ENCODE data around the gene SNTB2.
A peak's percentile ranks its signal among the peaks of the same experiment; 100 is the strongest.

Gene SNTB2

GRCh38 chr16:69179328-69180010 is 7.5 kb upstream of the SNTB2 start:
- no peak for DNase-seq (ENCODE audit: low read depth in 3 of 3, low spot score in 1 of 3)

GRCh38 chr16:69180011-69180338 is 7.0 kb upstream of the SNTB2 start:
- DNase-seq (ENCODE audit: low read depth in 3 of 3, low spot score in 1 of 3): no peak

- no peak for DNase-seq (ENCODE audit: low read depth in 3 of 3, low spot score in 1 of 3)
Measured at GRCh38 chr16:69182730-69183416, 4.1 kb upstream of the SNTB2 start.

GRCh38 chr16:69187446-69188235 is 677 bp downstream of the SNTB2 start:
- DNase-seq (ENCODE audit: low read depth in 3 of 3, low spot score in 1 of 3): peak in 1 of 3 donors; percentile 19

GRCh38 chr16:69188236-69188549 is 1.2 kb downstream of the SNTB2 start:
- DNase-seq (ENCODE audit: low read depth in 3 of 3, low spot score in 1 of 3): no peak

GRCh38 chr16:69188716-69189115 is 1.8 kb downstream of the SNTB2 start:
- DNase-seq (ENCODE audit: low read depth in 3 of 3, low spot score in 1 of 3): no peak

GRCh38 chr16:69190046-69190588 is 3.2 kb downstream of the SNTB2 start:
- DNase-seq (ENCODE audit: low read depth in 3 of 3, low spot score in 1 of 3): no peak

GRCh38 chr16:69190598-69190997 is 3.6 kb downstream of the SNTB2 start:
- DNase-seq (ENCODE audit: low read depth in 3 of 3, low spot score in 1 of 3): no peak

- DNase-seq (ENCODE audit: low read depth in 3 of 3, low spot score in 1 of 3): no peak
Measured at GRCh38 chr16:69191136-69191535, 4.2 kb downstream of the SNTB2 start.

- DNase-seq (ENCODE audit: low read depth in 3 of 3, low spot score in 1 of 3): no peak
Measured at GRCh38 chr16:69193855-69194254, 6.9 kb downstream of the SNTB2 start.

- no peak for DNase-seq (ENCODE audit: low read depth in 3 of 3, low spot score in 1 of 3)
Measured at GRCh38 chr16:69194488-69194887, 7.5 kb downstream of the SNTB2 start.

GRCh38 chr16:69195369-69196029 is 8.5 kb downstream of the SNTB2 start:
- DNase-seq (ENCODE audit: low read depth in 3 of 3, low spot score in 1 of 3): no peak

- DNase-seq (ENCODE audit: low read depth in 3 of 3, low spot score in 1 of 3): no peak
Measured at GRCh38 chr16:69197573-69197972, 10.6 kb downstream of the SNTB2 start.

GRCh38 chr16:69199382-69199781 is 12.4 kb downstream of the SNTB2 start:
- no peak for DNase-seq (ENCODE audit: low read depth in 3 of 3, low spot score in 1 of 3)

GRCh38 chr16:69201291-69201690 is 14.3 kb downstream of the SNTB2 start:
- DNase-seq (ENCODE audit: low read depth in 3 of 3, low spot score in 1 of 3): no peak

- no peak for DNase-seq (ENCODE audit: low read depth in 3 of 3, low spot score in 1 of 3)
Measured at GRCh38 chr16:69201787-69202186, 14.8 kb downstream of the SNTB2 start.

- no peak for DNase-seq (ENCODE audit: low read depth in 3 of 3, low spot score in 1 of 3)
Measured at GRCh38 chr16:69204172-69204571, 17.2 kb downstream of the SNTB2 start.

- no peak for DNase-seq (ENCODE audit: low read depth in 3 of 3, low spot score in 1 of 3)
Measured at GRCh38 chr16:69209735-69210134, 22.8 kb downstream of the SNTB2 start.

GRCh38 chr16:69217433-69217832 is 30.5 kb downstream of the SNTB2 start:
- no peak for DNase-seq (ENCODE audit: low read depth in 3 of 3, low spot score in 1 of 3)

- DNase-seq (ENCODE audit: low read depth in 3 of 3, low spot score in 1 of 3): no peak
Measured at GRCh38 chr16:69219279-69219678, 32.3 kb downstream of the SNTB2 start.

- DNase-seq (ENCODE audit: low read depth in 3 of 3, low spot score in 1 of 3): no peak
Measured at GRCh38 chr16:69223882-69224281, 36.9 kb downstream of the SNTB2 start.

GRCh38 chr16:69225121-69225520 is 38.2 kb downstream of the SNTB2 start:
- DNase-seq (ENCODE audit: low read depth in 3 of 3, low spot score in 1 of 3): no peak
